ENCODE measurements around the gene MYH6. TPM values are rescaled to one million over a fixed set of nuclear protein-coding genes. Genes with fewer than 3 reads are reported as not detected.

MYH6 gene
- total RNA-seq, 1 donor = not detected

DNA sequence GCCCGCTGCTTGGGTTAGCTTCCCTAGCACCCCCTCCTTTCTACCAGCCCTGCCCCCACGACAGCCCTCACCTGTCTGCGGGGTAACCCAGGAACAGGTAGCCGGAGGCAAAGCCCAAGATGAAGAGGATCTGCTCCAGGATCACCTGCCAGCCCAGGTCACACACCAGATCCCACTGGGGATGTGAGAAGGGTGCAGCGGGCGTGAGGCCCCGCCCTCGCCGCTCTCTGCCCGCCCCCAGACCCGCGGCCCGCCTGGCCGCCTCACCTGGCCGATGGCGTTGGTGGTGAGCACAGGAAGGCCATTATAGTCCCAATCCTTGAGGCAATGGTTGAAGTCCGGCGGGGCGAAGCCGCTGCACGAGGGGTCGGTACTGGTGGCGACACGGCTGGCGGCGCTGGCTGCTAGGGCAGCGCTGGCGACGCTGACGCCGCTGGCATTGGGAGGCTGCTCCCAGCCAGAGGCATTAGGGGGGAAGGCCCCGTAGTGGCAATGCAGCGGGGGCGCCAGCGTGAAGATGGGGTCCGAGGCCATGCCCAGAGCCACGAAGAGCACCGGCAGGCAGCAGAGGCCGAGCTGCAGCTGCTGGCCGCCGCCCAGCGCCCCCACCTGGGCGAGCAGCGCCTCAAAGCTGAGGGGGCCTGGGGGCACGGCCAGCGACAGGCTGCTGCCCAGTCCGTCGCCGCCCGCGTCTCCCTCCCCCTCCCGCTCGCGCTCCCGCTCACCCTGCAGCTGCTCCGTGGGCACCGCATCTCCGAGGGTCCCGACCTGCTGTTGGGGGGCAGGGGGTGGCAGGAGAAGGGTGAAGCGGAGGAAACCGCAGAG, 56.2 kb downstream of the MYH6 start:
- peak overlapping the region; percentile 69 for H3K4me3 ChIP-seq (ENCODE audit: low read depth, low read length)
- TF ChIP-seq, protein P1, sequence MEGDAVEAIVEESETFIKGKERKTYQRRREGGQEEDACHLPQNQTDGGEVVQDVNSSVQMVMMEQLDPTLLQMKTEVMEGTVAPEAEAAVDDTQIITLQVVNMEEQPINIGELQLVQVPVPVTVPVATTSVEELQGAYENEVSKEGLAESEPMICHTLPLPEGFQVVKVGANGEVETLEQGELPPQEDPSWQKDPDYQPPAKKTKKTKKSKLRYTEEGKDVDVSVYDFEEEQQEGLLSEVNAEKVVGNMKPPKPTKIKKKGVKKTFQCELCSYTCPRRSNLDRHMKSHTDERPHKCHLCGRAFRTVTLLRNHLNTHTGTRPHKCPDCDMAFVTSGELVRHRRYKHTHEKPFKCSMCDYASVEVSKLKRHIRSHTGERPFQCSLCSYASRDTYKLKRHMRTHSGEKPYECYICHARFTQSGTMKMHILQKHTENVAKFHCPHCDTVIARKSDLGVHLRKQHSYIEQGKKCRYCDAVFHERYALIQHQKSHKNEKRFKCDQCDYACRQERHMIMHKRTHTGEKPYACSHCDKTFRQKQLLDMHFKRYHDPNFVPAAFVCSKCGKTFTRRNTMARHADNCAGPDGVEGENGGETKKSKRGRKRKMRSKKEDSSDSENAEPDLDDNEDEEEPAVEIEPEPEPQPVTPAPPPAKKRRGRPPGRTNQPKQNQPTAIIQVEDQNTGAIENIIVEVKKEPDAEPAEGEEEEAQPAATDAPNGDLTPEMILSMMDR (IDR thresholded peaks at IDR 0.05; ENCODE audit: insufficient read depth, low read depth, low read length) = no peak
- DNase-seq (ENCODE audit: low read depth) = peak; percentile 4

DNA sequence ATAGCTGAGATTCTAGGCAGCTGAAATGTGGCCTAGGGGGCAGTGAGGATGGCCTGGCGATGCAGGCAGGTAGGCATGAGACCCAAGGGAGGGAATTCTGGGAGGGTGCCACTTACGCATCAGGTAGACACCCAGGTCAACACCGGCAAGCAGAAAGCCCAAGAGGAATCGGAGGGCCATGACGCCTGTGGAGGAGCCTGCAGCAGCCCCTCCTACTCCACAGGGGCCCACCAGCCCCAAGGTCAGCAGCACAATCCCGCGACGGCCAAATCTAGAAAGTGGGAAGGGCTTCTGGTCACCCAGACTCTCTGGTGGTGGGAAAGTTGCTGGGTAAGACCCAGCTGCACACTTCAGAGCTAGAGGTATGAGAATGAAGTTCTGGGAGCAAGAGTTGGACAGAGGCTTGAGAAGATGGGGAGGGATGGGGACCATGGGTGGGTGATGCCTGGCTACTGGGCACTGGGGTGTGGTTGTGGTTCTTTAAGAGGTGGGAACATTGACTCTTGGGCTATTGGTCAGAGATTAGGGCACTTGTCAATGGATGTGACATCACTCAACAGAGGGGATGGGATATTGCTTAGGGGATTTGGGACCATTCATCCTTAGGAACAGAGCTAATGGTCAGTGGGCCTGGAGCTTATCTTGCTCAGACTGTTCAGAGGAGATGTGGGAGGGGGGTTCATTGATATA, 58.8 kb downstream of the MYH6 start:
- H3K4me3 ChIP-seq (ENCODE audit: low read depth, low read length) = no peak overlapping the region
- TF ChIP-seq, protein P1 (IDR thresholded peaks at IDR 0.05; ENCODE audit: insufficient read depth, low read depth, low read length) = no peak
- DNase-seq (ENCODE audit: low read depth) = no peak

- no peak for DNase-seq (ENCODE audit: low read depth)
- TF ChIP-seq, protein P1 (IDR thresholded peaks at IDR 0.05; ENCODE audit: insufficient read depth, low read depth, low read length) = no peak
- H3K4me3 ChIP-seq (ENCODE audit: low read depth, low read length) = no peak overlapping the region
Observed at GRCh38 chr14:23348297-23348655, 59.8 kb downstream of the MYH6 start.

DNA sequence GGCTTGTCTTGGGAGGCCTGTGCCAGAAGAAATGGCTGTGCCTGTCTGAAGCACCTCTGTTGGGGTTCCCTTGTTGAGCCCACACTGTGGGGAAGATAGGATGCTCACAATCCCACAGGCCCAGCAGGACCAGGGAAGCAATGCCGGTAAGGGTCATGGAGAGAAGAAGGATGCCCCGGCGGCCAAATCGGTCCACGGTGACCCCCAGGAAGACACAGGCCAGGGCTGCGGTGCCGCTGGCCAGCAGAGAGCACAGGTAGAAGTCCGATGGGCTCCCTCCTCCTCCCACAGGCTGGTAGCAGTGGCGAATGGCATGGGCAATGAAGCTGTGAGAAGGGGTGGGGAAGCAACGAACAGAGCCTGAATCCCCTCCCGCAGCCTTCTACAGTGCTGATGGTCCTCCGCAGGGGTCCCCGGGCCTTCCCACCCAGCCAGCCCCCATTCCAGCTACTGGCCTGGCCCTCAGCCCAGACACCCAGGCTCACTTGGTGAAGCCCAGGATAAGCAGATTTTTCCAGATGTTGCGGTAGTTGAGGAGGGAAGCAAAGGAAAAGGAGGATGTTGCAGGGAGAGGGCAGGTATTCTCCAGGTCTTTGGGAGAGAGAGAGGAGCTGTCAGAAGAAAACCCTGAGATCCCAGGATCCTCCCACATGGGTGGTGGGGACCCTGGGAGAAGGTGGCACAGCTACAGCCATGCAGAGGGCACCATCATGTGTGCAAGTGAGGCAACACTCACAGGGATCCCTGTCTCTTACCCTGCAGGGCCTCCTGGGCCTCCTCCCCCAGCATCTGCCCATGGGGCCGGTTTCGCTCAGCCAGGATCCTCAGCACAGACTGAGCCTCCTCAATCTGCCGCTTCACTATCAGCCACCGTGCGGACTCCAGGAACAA, 60.4 kb downstream of the MYH6 start:
- H3K4me3 ChIP-seq (ENCODE audit: low read depth, low read length) = no peak overlapping the region
- TF ChIP-seq, protein P1 (IDR thresholded peaks at IDR 0.05; ENCODE audit: insufficient read depth, low read depth, low read length) = no peak
- DNase-seq (ENCODE audit: low read depth) = no peak

DNA sequence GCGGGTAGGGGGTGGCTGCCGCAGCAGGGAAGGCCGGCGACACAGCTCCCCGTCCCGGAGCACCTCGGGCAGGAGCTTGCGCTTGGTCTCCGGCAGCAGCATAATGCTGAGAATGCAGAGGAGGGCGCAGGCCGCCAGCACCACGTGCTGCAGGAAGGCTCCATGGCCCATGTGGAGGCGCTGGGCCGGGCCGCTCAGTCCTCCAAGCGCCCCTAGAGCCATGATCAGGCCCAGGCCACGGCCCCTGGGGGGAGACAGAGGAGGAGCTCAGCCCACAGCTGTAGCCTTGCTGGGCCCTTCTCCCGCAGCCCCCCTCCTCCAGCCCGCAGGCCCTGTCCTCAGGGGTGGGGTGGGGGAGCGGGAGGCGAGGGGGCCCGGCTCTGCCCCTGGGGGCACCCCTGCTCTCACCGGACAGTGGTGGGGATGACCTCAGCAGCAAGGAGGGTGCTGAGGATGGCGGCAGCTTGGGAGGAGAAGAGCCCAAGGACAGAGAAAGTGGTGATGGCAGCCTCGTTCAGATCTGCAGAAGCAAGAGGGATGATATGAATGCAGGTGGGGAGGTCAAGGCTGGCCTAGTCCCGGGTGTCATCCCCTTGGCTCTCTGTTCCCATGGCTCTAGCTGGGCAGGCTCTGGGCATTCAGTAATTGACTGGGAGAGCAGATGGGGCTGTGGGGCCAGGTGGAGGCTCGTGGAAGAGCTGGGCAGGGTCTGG, 61.2 kb downstream of the MYH6 start:
- DNase-seq (ENCODE audit: low read depth) = no peak
- TF ChIP-seq, protein P1 (IDR thresholded peaks at IDR 0.05; ENCODE audit: insufficient read depth, low read depth, low read length) = no peak
- no peak overlapping the region for H3K4me3 ChIP-seq (ENCODE audit: low read depth, low read length)

Measured in fibroblast of villous mesenchyme (primary cell).